DND-41 (cell line): Measurements from ENCODE around the gene ICA1.

Experiments used
- ATAC-seq: fragments of 200-7000 bp; cut with Tn5 transposase; 3 replicates; pipeline ENCODE4 v1.9.1; 2021; ENCODE audit warnings: low read depth; ENCODE audit not compliant: insufficient read depth
- DNase-seq: peaks from one replicate; pipeline ENCODE4 v3.0.0-alpha.2; 2020
- H2AFZ ChIP-seq: 2 replicates; pipeline ENCODE4 v1.6.0; 2012; ENCODE audit warnings: low read depth, low read length
- H3K27ac ChIP-seq: 2 replicates; pipeline ENCODE4 v1.5.1; 2012; ENCODE audit warnings: low read length, inconsistent platforms
- H3K27me3 ChIP-seq: fragments of 200-600 bp; sonication (generic); 2 replicates; pipeline ENCODE4 v1.6.0; 2012; ENCODE audit warnings: low read length, mild to moderate bottlenecking, inconsistent platforms; ENCODE audit not compliant: insufficient read depth, poor library complexity
- H3K36me3 ChIP-seq: 2 replicates; pipeline ENCODE4 v1.5.1; 2012; ENCODE audit warnings: low read length, inconsistent platforms; ENCODE audit not compliant: insufficient read depth
- H3K4me1 ChIP-seq: 2 replicates; pipeline ENCODE4 v1.5.1; 2012; ENCODE audit warnings: mild to moderate bottlenecking, low read length; ENCODE audit not compliant: insufficient read depth
- H3K4me2 ChIP-seq: 2 replicates; pipeline ENCODE4 v1.6.0; 2012; ENCODE audit warnings: mild to moderate bottlenecking, moderate library complexity, low read length, inconsistent platforms; ENCODE audit not compliant: insufficient read depth
- H3K4me3 ChIP-seq, 2 experiments: fragments of 200-600 bp in 1 of 2; shearing (Covaris generic) in 1 of 2; 2 replicates each; pipeline ENCODE4 v1.5.1; 2012 to 2016; ENCODE audit warnings: inconsistent platforms in 2 of 2, low read length in 2 of 2, mild to moderate bottlenecking in 2 of 2, low read depth in 1 of 2, moderate library complexity in 1 of 2
- H3K79me2 ChIP-seq: 2 replicates; pipeline ENCODE4 v1.6.0; 2012; ENCODE audit warnings: low read length, inconsistent platforms; ENCODE audit not compliant: insufficient read depth
- H3K9ac ChIP-seq: 2 replicates; pipeline ENCODE4 v1.6.0; 2012; ENCODE audit warnings: low read depth, mild to moderate bottlenecking, inconsistent platforms, low read length, moderate library complexity
- H3K9me3 ChIP-seq: 2 replicates; pipeline ENCODE4 v1.5.1; 2012; ENCODE audit warnings: low read length, moderate library complexity, mild to moderate bottlenecking, inconsistent platforms; ENCODE audit not compliant: insufficient read depth, severe bottlenecking
- H4K20me1 ChIP-seq: 2 replicates; pipeline ENCODE4 v1.6.0; 2012; ENCODE audit warnings: low read length; ENCODE audit not compliant: insufficient read depth
- CTCF ChIP-seq: IDR thresholded peaks from 2 replicates; pipeline ENCODE4 v1.5.1; 2012; ENCODE audit warnings: borderline replicate concordance, low read length, moderate library complexity, mild to moderate bottlenecking; ENCODE audit not compliant: poor library complexity, severe bottlenecking; ENCODE audit errors: extremely low read depth
- EZH2 ChIP-seq: IDR thresholded peaks from 3 replicates; pipeline ENCODE4 v1.6.1; 2012; ENCODE audit warnings: borderline replicate concordance, low read depth, mild to moderate bottlenecking, moderate library complexity, low read length, inconsistent platforms; ENCODE audit not compliant: severe bottlenecking

The ICA1 gene

DNA sequence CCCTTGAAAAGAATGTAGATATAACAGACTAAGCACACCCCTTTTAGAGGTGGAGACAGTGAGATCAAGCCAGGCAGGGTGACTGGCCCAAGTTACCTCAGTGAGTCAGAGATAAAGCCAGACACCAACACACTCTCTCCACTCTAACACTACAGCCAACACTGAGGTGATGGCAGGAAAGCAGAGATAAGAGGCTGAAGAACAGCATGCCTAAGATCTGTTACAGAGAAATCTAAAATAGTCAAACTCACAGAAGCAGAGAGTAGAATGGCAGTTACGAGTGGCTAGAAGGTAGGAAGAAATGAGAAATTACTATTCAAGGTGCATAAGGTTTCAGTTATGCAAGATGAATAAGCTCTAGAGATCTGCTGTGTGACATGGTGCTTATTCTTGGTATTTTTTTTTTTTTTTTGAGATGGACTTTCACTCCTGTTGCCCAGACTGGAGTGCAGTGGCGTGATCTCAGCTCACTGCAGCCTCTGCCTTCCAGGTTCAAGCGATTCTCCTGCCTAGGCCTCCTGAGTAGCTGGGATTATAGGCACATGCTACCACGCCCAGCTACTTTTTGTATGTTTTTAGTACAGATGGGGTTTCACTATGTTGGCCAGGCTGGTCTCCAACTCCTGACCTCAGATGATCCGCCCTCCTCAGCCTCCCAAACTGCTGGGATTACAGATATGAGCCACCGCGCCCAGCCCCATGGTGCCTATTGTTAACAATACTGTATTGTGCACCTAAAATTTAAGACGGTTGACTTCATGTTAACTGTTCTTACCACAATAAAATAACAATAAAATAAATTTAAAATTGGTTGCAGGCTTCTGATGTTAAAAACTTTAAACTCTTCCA lies 28.7 kb downstream of the ICA1 start:
- Histone ChIP-seq H3K9me3 (no peaks in the 10 kb centered on the region), H3K27ac (no peak overlapping the region), H3K9ac (no peak overlapping the region), H3K4me1 (no peaks in the 10 kb centered on the region), H4K20me1 (no peaks in the 10 kb centered on the region), H3K4me3 (no peak overlapping the region), H3K4me2 (no peak overlapping the region), H3K36me3 (no peaks in the 10 kb centered on the region), H3K27me3 (peaks cover 9% of the 10 kb centered on the region), H3K79me2 (no peaks in the 10 kb centered on the region), H2AFZ (no peak overlapping the region)
- DNase-seq (no peak), ATAC-seq (no peak)
- TF ChIP-seq EZH2 (no peak), CTCF (no peak)

DNA sequence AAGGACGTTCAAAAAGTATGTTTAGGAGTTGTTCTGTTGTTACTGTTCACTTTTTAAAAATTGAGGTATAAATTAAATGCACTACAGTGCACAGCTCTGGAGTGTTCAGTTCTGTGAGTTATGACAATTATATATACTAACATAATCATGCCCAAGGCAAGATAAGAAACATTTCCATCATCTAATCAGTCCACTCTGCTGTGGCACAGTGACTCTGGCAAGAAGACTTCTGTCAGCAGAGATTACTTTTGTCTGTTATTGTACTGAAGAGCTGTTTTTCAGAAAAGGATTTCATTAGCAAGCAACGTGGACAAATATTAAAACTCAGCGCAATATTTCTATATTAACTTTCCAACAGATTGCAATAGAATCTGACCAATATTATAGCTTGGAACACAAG lies 32.0 kb downstream of the ICA1 start:
- Histone ChIP-seq H2AFZ (no peak overlapping the region), H3K79me2 (no peaks in the 10 kb centered on the region), H3K9me3 (no peaks in the 10 kb centered on the region), H3K27ac (no peak overlapping the region), H3K4me1 (peaks cover 13% of the 10 kb centered on the region), H3K4me2 (no peak overlapping the region), H3K36me3 (no peaks in the 10 kb centered on the region), H3K9ac (no peak overlapping the region), H4K20me1 (no peaks in the 10 kb centered on the region), H3K27me3 (peaks cover 7% of the 10 kb centered on the region), H3K4me3 (no peak overlapping the region)
- DNase-seq = no peak
- ATAC-seq = no peak
- no peak for TF ChIP-seq CTCF

GRCh38 chr7:8228766-8229674 lies 32.9 kb downstream of the ICA1 start:
- Histone ChIP-seq H3K36me3 (no peaks in the 10 kb centered on the region), H3K4me2 (no peak overlapping the region), H3K4me3 (no peak overlapping the region), H2AFZ (no peak overlapping the region), H4K20me1 (no peaks in the 10 kb centered on the region), H3K9ac (no peak overlapping the region), H3K4me1 (peaks cover 13% of the 10 kb centered on the region), H3K27ac (no peak overlapping the region), H3K79me2 (no peaks in the 10 kb centered on the region), H3K27me3 (peaks cover 11% of the 10 kb centered on the region), H3K9me3 (no peaks in the 10 kb centered on the region)
- DNase-seq (no peak), ATAC-seq (no peak)
- TF ChIP-seq EZH2 (no peak), CTCF (no peak)
